ENCODE measurements around the gene SOS2.

GRCh38 chr14:50231475-50232275 is at the start of gene SOS2:
- TF ChIP-seq CTCF (IDR thresholded peaks at IDR 0.05; ENCODE audit: control extremely low read depth in 1 of 3, insufficient read depth in 1 of 3, low read depth in 1 of 3, low read length in 3 of 3) (no peak), POLR2A (IDR thresholded peaks at IDR 0.05; ENCODE audit: control extremely low read depth in 1 of 2, low read depth in 2 of 2, low read length in 2 of 2) (peak; percentile 72 to 88), BACH1 (IDR thresholded peaks at IDR 0.05; ENCODE audit: low read length) (no peak), EP300 (IDR thresholded peaks at IDR 0.05; ENCODE audit: borderline replicate concordance in 1 of 2, low read depth in 2 of 2, low read length in 2 of 2) (no peak), USF2 (IDR thresholded peaks at IDR 0.05; ENCODE audit: low read length) (no peak), RFX5 (IDR thresholded peaks at IDR 0.05; ENCODE audit: borderline replicate concordance, low read depth, low read length) (no peak), EZH2 (IDR thresholded peaks at IDR 0.05; ENCODE audit: low read depth, low read length, severe bottlenecking) (no peak), RXRA (IDR thresholded peaks at IDR 0.05; ENCODE audit: insufficient read depth, low read depth, low read length) (no peak), JUN (IDR thresholded peaks at IDR 0.05; ENCODE audit: low read depth, low read length) (no peak), RAD21 (IDR thresholded peaks at IDR 0.05 in 1 of 2, conservative IDR thresholded peaks at IDR 0.05 in 1 of 2; ENCODE audit: low read depth in 2 of 2, low read length in 2 of 2) (no peak), CEBPB (IDR thresholded peaks at IDR 0.05; ENCODE audit: low read depth, low read length) (no peak), GTF2F1 (IDR thresholded peaks at IDR 0.05; ENCODE audit: borderline replicate concordance, low read depth, low read length) (no peak), FOSL1 (IDR thresholded peaks at IDR 0.05; ENCODE audit: insufficient read depth, low read depth, low read length) (no peak)
- TF ChIP-seq, protein P1, sequence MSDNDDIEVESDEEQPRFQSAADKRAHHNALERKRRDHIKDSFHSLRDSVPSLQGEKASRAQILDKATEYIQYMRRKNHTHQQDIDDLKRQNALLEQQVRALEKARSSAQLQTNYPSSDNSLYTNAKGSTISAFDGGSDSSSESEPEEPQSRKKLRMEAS (IDR thresholded peaks at IDR 0.05), result no peak

Measured in H1 (cell line).